Loucy (cell line): Measurements from ENCODE around the gene POMT1.

Source experiments
- CTCF ChIP-seq: fragments of 200-600 bp; sonication (generic); conservative IDR thresholded peaks from 2 replicates; pipeline ENCODE4 v1.5.1; 2014; ENCODE audit warnings: mild to moderate bottlenecking, antibody characterized with exemption, low read length
- EZH2phosphoT487 ChIP-seq: fragments of 200-600 bp; IDR thresholded peaks from 2 replicates; pipeline ENCODE4 v1.6.1; 2018; ENCODE audit warnings: antibody characterized with exemption, mild to moderate bottlenecking, moderate library complexity, borderline replicate concordance

- TF ChIP-seq CTCF (no peak), EZH2phosphoT487 (no peak)
Measured at GRCh38 chr9:131521822-131522221, 19.1 kb downstream of the POMT1 start.
